Activated naive CD8-positive, alpha-beta T cell treated with anti-CD3 and anti-CD28 coated beads for 36 hours (primary cell): ENCODE measurements around the gene KRT3. TPM values are rescaled to one million over a fixed set of nuclear protein-coding genes. Genes with fewer than 3 reads are reported as not detected.

Experiments
- DNase-seq: peaks from one replicate; pipeline ENCODE4 v3.0.0; 2021
- H3K27ac Mint-ChIP-seq: one replicate; pipeline ENCODE4 v1.8.0; 2022; ENCODE audit warnings: mild to moderate bottlenecking, moderate library complexity, mixed read lengths
- H3K27me3 Mint-ChIP-seq: one replicate; pipeline ENCODE4 v1.8.0; 2022; ENCODE audit warnings: mild to moderate bottlenecking, mixed read lengths
- H3K36me3 Mint-ChIP-seq: one replicate; pipeline ENCODE4 v1.8.0; 2021; ENCODE audit warnings: mild to moderate bottlenecking, mixed read lengths
- H3K4me1 Mint-ChIP-seq: one replicate; pipeline ENCODE4 v1.8.0; 2021; ENCODE audit warnings: mixed read lengths
- H3K4me3 Mint-ChIP-seq: one replicate; pipeline ENCODE4 v1.8.0; 2022; ENCODE audit warnings: mild to moderate bottlenecking, moderate library complexity, mixed read lengths
- H3K9me3 Mint-ChIP-seq: one replicate; pipeline ENCODE4 v1.8.0; 2022; ENCODE audit warnings: mixed read lengths
- total RNA-seq, 2 experiments: library from RNA; stranded (reverse); gene quantifications; one replicate each; pipeline ENCODE4 v1.2.3, GENCODE V29; 2021

Gene KRT3
- total RNA-seq, 2 experiments from 2014 or later, result not detected

- peaks cover 19% of the 10 kb centered on the region for H3K27me3 Mint-ChIP-seq
- no peak for DNase-seq
- H3K9me3 Mint-ChIP-seq, result no peaks in the 10 kb centered on the region
- no peaks in the 10 kb centered on the region for H3K4me1 Mint-ChIP-seq
- no peak overlapping the region for H3K4me3 Mint-ChIP-seq
- H3K27ac Mint-ChIP-seq, result no peak overlapping the region
- no peaks in the 10 kb centered on the region for H3K36me3 Mint-ChIP-seq
Measured at GRCh38 chr12:52742196-52742580, 53.7 kb downstream of the KRT3 start.

- peaks cover 19% of the 10 kb centered on the region for H3K27me3 Mint-ChIP-seq
- H3K4me3 Mint-ChIP-seq, result no peak overlapping the region
- H3K27ac Mint-ChIP-seq, result no peak overlapping the region
- no peaks in the 10 kb centered on the region for H3K9me3 Mint-ChIP-seq
- peak; percentile 51 for DNase-seq
- no peaks in the 10 kb centered on the region for H3K36me3 Mint-ChIP-seq
- no peaks in the 10 kb centered on the region for H3K4me1 Mint-ChIP-seq
Measured at GRCh38 chr12:52741375-52742195, 54.3 kb downstream of the KRT3 start.

GRCh38 chr12:52740584-52740983 lies 55.3 kb downstream of the KRT3 start:
- Mint-ChIP-seq H3K4me1 (no peaks in the 10 kb centered on the region), H3K27ac (no peak overlapping the region), H3K27me3 (peaks cover 19% of the 10 kb centered on the region), H3K4me3 (no peak overlapping the region), H3K9me3 (no peaks in the 10 kb centered on the region), H3K36me3 (no peaks in the 10 kb centered on the region)
- no peak for DNase-seq

GRCh38 chr12:52739963-52740362 lies 56.0 kb downstream of the KRT3 start:
- DNase-seq, result no peak
- Mint-ChIP-seq H3K27me3 (peaks cover 19% of the 10 kb centered on the region), H3K9me3 (no peaks in the 10 kb centered on the region), H3K4me3 (no peak overlapping the region), H3K27ac (no peak overlapping the region), H3K4me1 (no peaks in the 10 kb centered on the region), H3K36me3 (no peaks in the 10 kb centered on the region)

Other genes starting within 250 kb of the KRT3 start
- gene KRT71, start 243.0 kb downstream of the KRT3 start, total RNA-seq, result not detected
- gene KRT74, start 222.3 kb downstream of the KRT3 start, total RNA-seq, result not detected
- under 1 TPM in 1 of 2 experiments, not detected in 1; 0.12 TPM for gene KRT72, start 194.7 kb downstream of the KRT3 start, total RNA-seq
- under 1 TPM; 0.14 to 0.29 TPM for gene KRT73, start 177.6 kb downstream of the KRT3 start, total RNA-seq
- gene KRT2, start 143.9 kb downstream of the KRT3 start, total RNA-seq, result not detected
- gene KRT1, start 115.7 kb downstream of the KRT3 start, total RNA-seq, result not detected
- gene KRT77, start 92.6 kb downstream of the KRT3 start, total RNA-seq, result not detected
- gene KRT76, start 18.8 kb downstream of the KRT3 start, total RNA-seq, result not detected
- under 1 TPM in 1 of 2 experiments, not detected in 1; 0.22 TPM for gene KRT4, start 18.0 kb upstream of the KRT3 start, total RNA-seq
- gene KRT79, start 38.2 kb upstream of the KRT3 start, total RNA-seq, result under 1 TPM; 0.95 to 0.96 TPM
- gene KRT78, start 52.9 kb upstream of the KRT3 start, total RNA-seq, result not detected
- gene KRT8, start 109.0 kb upstream of the KRT3 start, total RNA-seq, result under 1 TPM; 0.48 to 0.62 TPM
- gene KRT18, start 153.0 kb upstream of the KRT3 start, total RNA-seq, result 1 to 10 TPM; 7.3 to 7.6 TPM
- gene EIF4B, start 210.3 kb upstream of the KRT3 start, total RNA-seq, result 100 to 1,000 TPM; 704 to 720 TPM